ENCODE measurements around the gene ZMYND10. TPM values are rescaled to one million over a fixed set of nuclear protein-coding genes. Genes with fewer than 3 reads are reported as not detected.

ZMYND10 gene
- total RNA-seq, 1 donor from 2014 or later, result 2.2 TPM

DNA sequence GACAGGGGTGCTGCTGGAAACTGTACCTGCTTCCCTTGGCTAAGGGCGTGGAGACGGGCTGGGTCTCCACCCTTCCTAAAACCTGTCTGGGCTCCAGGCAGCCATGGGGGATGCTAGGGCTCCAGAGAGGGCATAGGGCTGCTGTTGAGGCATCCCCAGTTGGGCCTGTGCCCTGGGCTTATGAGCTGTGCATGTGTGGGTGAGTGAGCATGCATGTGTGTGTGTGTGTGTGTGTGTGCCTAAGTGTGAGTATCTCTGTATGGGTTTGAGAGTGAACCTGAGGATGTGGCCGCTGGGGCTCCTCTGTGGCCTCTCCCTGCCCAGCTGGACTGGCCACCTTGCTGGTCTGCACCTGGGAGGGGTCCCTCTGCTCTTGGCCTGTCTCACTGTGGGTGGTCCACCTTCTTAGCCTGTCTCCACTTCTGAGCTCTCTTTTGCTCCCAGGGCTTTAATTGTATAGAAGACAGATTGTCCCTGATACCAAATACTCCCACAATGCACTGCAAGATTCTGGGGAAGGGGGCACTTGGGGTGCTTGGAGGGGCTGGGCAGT, 25.7 kb upstream of the ZMYND10 start:
- DNase-seq (ENCODE audit: low spot score), result no peak

- no peak for DNase-seq (ENCODE audit: low spot score)
These were observed 25.1 kb upstream of the ZMYND10 start for GRCh38 chr3:50370594-50370993.

GRCh38 chr3:50369012-50369670, 23.6 kb upstream of the ZMYND10 start:
- no peak for DNase-seq (ENCODE audit: low spot score)

DNA sequence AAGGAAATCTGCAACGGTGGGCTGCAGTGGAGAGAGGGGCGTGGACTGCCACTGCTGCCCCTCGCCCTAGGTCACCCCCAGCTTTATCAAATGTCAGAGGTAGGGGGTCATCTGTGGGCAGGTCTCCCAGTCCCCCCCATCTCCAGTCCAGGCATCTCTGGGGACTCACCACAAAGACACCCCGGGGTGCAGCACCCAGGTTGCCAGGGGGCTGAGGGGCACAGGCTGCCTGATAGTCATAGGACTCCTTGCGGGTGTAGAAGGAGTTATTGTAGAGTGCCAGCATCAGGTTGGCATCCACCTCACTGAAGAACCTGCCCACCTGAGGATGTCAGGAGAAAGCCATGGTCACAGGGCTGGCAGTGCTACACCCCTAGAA, 20.3 kb upstream of the ZMYND10 start:
- no peak for DNase-seq (ENCODE audit: low spot score)

GRCh38 chr3:50365080-50365841, 19.7 kb upstream of the ZMYND10 start:
- peak; percentile 93 for DNase-seq (ENCODE audit: low spot score)

DNA sequence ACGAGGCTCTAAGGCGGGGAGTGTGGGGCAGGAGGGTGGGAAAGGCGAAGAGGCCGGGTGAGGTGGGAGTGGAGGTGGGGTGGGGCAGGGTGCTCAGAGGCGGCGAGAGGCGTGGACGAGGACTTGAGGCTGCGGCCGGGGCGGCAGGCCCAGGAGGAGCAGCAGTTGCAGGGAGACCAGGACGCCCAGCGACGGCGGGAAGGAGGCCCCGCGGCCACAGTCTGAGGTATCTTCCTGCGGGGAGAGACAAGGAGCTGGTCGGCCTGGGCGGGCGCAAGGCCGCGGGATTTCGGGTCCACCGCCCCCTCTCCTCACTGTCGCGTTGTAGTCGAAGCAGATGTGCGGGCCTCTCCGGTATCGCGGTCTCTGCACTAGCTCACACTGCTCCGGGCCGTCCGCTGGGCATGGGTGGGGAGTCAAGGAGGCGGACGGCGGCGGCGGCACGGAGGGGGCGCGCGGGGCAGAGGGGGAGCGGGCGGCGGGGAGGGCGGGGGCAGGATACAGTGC, 19.1 kb upstream of the ZMYND10 start:
- no peak for DNase-seq (ENCODE audit: low spot score)

DNA sequence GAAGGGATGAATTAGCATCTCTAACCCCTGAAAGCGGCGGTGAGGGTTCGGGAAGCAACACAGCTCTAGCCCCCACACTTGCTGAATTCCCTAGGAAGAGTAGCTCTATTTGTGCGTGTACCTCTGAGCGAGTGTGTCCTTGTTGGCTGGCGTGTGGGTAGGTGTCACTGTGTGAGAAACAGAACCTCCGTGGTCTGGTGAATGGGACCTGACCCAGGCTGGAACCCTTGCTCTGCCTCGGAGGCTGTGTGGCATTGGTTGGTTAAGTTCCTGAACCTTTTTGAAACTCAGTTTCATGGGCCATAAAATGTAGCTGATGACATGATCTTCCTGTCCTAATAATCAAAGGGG, 14.2 kb upstream of the ZMYND10 start:
- no peak for DNase-seq (ENCODE audit: low spot score)

GRCh38 chr3:50358911-50359759, 13.6 kb upstream of the ZMYND10 start, which contains the start of gene TMEM115:
TSS of gene TMEM115 (minus strand) at chr3:50359521. CDS start at chr3:50359063, 458 bp downstream.
- DNase-seq (ENCODE audit: low spot score), result peak; percentile 98

GRCh38 chr3:50358355-50358910, 12.9 kb upstream of the ZMYND10 start:
- no peak for DNase-seq (ENCODE audit: low spot score)

- no peak for DNase-seq (ENCODE audit: low spot score)
These were observed 11.9 kb upstream of the ZMYND10 start for GRCh38 chr3:50357481-50357880.

DNA sequence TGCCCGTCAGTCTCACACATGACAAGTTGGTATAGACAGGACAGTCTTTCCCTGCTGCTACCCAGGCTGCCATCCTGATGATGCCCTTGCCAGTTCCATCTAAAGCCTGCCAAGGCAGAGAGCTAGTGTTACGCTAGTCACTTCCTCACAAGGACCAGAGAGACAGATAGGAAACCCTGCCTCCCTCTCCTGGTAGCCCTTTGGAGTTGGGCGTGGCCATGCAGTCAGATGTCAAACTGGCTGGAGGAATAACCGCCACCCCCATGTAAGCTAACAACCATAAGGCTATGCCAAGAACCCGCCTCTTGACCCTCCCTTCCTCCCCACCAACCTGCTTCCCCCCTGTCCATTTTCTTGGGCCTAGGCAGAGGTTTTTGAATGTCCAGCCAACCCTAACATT, 11.0 kb upstream of the ZMYND10 start:
- peak; percentile 58 for DNase-seq (ENCODE audit: low spot score)

- no peak for DNase-seq (ENCODE audit: low spot score)
These were observed 10.5 kb upstream of the ZMYND10 start for GRCh38 chr3:50355829-50356552.

- no peak for DNase-seq (ENCODE audit: low spot score)
These were observed 9.3 kb upstream of the ZMYND10 start for GRCh38 chr3:50354850-50355249.

GRCh38 chr3:50354186-50354764, 8.7 kb upstream of the ZMYND10 start:
- DNase-seq (ENCODE audit: low spot score), result no peak

DNA sequence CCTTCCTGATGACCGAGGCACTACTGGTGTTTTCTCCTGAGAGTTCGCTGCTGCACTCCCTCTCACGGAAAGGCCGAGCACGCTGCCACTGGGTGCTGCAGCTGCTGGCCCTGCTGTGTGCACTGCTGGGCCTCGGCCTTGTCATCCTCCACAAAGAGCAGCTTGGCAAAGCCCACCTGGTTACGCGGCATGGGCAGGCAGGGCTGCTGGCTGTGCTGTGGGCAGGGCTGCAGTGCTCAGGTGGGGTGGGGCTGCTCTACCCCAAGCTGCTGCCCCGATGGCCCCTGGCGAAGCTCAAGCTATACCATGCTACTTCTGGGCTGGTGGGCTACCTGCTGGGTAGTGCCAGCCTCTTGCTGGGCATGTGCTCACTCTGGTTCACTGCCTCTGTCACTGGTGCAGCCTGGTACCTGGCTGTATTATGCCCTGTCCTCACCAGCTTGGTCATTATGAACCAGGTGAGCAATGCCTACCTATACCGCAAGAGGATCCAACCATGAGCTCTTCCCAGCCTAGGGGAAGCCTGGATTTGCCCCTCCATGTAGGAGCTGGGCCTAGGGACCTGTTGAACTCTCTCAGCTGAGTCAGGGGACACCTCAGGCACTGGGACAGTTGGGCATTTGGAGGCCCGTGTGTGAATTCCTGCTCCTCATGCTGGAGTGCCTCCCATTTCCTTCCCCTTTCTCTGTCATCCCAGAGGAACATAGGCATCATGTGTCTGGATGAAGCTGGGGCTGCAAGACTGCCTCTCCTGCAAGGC, 7.9 kb upstream of the ZMYND10 start:
- no peak for DNase-seq (ENCODE audit: low spot score)

DNA sequence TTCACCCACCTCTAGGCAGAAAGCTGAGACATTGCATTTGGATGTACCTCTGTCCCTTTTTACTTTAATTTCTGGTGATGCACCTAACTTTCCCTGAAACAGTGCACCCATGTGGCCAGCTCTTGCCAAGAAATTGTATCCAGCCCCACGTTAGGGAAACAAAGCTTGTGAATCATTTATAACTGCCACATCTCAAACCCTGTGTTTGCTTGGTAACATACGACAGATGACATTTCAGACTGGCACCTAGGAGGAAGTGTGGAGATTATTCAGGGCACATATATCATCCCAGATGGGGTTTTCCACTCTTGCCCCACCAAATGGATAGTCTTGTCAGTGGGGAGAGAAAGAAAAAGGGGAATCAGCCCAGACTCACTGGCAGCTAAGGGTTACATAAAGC, 7.2 kb upstream of the ZMYND10 start:
- no peak for DNase-seq (ENCODE audit: low spot score)

DNA sequence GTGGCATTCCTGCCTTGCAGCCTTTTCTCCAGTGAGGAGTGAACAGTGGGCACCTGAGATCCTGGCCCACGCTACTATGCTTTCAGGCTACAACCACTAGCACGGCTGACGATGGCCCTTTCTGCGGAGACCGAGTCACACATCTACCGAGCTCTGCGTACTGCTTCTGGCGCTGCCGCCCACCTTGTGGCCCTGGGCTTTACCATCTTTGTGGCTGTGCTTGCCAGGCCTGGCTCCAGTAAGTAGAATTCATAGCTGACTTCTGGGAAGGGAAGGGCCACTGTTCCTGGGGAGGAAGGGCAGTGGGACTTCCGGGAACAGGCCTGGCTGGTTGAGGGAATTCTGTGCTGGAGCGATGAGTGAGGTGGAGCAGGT, 5.8 kb upstream of the ZMYND10 start:
- no peak for DNase-seq (ENCODE audit: low spot score)

- peak; percentile 97 for DNase-seq (ENCODE audit: low spot score)
These were observed 5.2 kb upstream of the ZMYND10 start, which contains the start of the genes CYB561D2 and NPRL2 for GRCh38 chr3:50350527-50351322. TSS of gene CYB561D2 (plus strand) at chr3:50350862. CDS start at chr3:50351434, 572 bp downstream. TSS of gene NPRL2 (minus strand) at chr3:50350775. CDS start at chr3:50350652, 123 bp downstream.

- DNase-seq (ENCODE audit: low spot score), result no peak
These were observed 4.6 kb upstream of the ZMYND10 start for GRCh38 chr3:50350213-50350526.
